T-cell (primary cell): ENCODE measurements around the gene TLR1. TPM values are rescaled to one million over a fixed set of nuclear protein-coding genes. Genes with fewer than 3 reads are reported as not detected.

Source experiments
- total RNA-seq, 35 experiments: library from RNA in 6 of 35; stranded (reverse) in 6 of 35; fragments of 120-200 nt in 1 of 35; gene quantifications; one replicate each; pipeline versions ENCODE4 v1.2.1 to v1.2.4 and lab custom pipeline; 2013 to 2026

Gene TLR1
- total RNA-seq, 5 donors from 2014 or later (not counting 1 experiment from before 2014, with no cell fraction given) = 10.4 to 26.0 (median 18.0) TPM

Other genes with a start within 250 kb of the TLR1 start
- 100 to 1,000 TPM; 115 to 127 (median 124) TPM for gene KLF3, start 140.6 kb downstream of the TLR1 start, total RNA-seq
- 1 to 10 TPM in 2 of 5 donors, under 1 TPM in 3; 0.47 to 2.6 (median 0.96) TPM for gene TLR10, start 21.8 kb downstream of the TLR1 start, total RNA-seq
- gene TLR6, start 52.0 kb upstream of the TLR1 start, total RNA-seq = 1 to 10 TPM; 2.3 to 7.7 (median 3.2) TPM
- under 1 TPM in 4 of 5 donors, not detected in 1; 0.35 to 0.79 (median 0.39) TPM for gene FAM114A1, start 63.0 kb upstream of the TLR1 start, total RNA-seq
- 10 to 100 TPM in 3 of 5 donors, 1 to 10 TPM in 2; 7.5 to 23.1 (median 12.5) TPM for gene TMEM156, start 227.6 kb upstream of the TLR1 start, total RNA-seq